Keratinocyte (primary cell): ENCODE measurements around the gene NGB. TPM values are rescaled to one million over a fixed set of nuclear protein-coding genes. Genes with fewer than 3 reads are reported as not detected.

Source experiments
- DNase-seq: peaks from one replicate; pipeline ENCODE4 v3.0.0-alpha.2; 2011; ENCODE audit warnings: low read depth, missing footprints, low spot score
- FAIRE-seq: peaks from 2 replicates; lab custom pipeline; 2011; peaks lifted over from hg19 to GRCh38; lab: Jason Lieb, UNC
- H2AFZ ChIP-seq: 2 replicates; pipeline ENCODE4 v1.6.0; 2012; ENCODE audit warnings: low read length, control low read depth, inconsistent platforms; ENCODE audit not compliant: control insufficient read depth
- H3K27ac ChIP-seq: 2 replicates; pipeline ENCODE4 v1.5.1; 2011; ENCODE audit warnings: low read length; ENCODE audit not compliant: control insufficient read depth, insufficient read depth
- H3K27me3 ChIP-seq: 3 replicates; pipeline ENCODE4 v1.6.0; 2011; ENCODE audit warnings: low read length; ENCODE audit not compliant: control insufficient read depth, insufficient read depth; ENCODE audit errors: extremely low read depth
- H3K36me3 ChIP-seq, 2 experiments: 2 replicates in 1 of 2; 3 replicates in 1 of 2; pipeline ENCODE4 v1.5.1; 2011; ENCODE audit warnings: low read length in 2 of 2, mild to moderate bottlenecking in 1 of 2; ENCODE audit not compliant: control insufficient read depth in 2 of 2, insufficient read depth in 2 of 2; ENCODE audit errors: extremely low read depth in 1 of 2
- H3K4me1 ChIP-seq: 3 replicates; pipeline ENCODE4 v1.5.1; 2011; ENCODE audit warnings: low read length; ENCODE audit not compliant: control insufficient read depth, insufficient read depth; ENCODE audit errors: extremely low read depth
- H3K4me2 ChIP-seq: 3 replicates; pipeline ENCODE4 v1.6.0; 2011; ENCODE audit warnings: low read depth, low read length; ENCODE audit not compliant: control insufficient read depth, insufficient read depth; ENCODE audit errors: extremely low read depth
- H3K4me3 ChIP-seq, 3 experiments: fragments of 200-600 bp in 1 of 3; sonication (generic) in 1 of 3; 2 replicates in 2 of 3; 3 replicates in 1 of 3; pipeline ENCODE4 v1.5.1; 2011 to 2016; ENCODE audit warnings: low read length in 3 of 3, mild to moderate bottlenecking in 3 of 3, control low read depth in 2 of 3, inconsistent platforms in 1 of 3, low read depth in 1 of 3, mixed read lengths in 1 of 3, mixed run types in 1 of 3, moderate library complexity in 1 of 3; ENCODE audit not compliant: control insufficient read depth in 2 of 3, insufficient read depth in 2 of 3; ENCODE audit errors: extremely low read depth in 1 of 3
- H3K79me2 ChIP-seq: 2 replicates; pipeline ENCODE4 v1.6.0; 2012; ENCODE audit warnings: low read length; ENCODE audit not compliant: control insufficient read depth, insufficient read depth
- H3K9ac ChIP-seq: 3 replicates; pipeline ENCODE4 v1.6.0; 2011; ENCODE audit warnings: low read length; ENCODE audit not compliant: control insufficient read depth, insufficient read depth; ENCODE audit errors: extremely low read depth
- H3K9me1 ChIP-seq: 3 replicates; pipeline ENCODE4 v1.6.0; 2011; ENCODE audit warnings: low read length; ENCODE audit not compliant: control insufficient read depth, insufficient read depth; ENCODE audit errors: extremely low read depth
- H3K9me3 ChIP-seq: 2 replicates; pipeline ENCODE4 v1.5.1; 2012; ENCODE audit warnings: low read depth, low read length; ENCODE audit not compliant: control insufficient read depth
- H4K20me1 ChIP-seq: 3 replicates; pipeline ENCODE4 v1.6.0; 2011; ENCODE audit warnings: low read length; ENCODE audit not compliant: control insufficient read depth, insufficient read depth; ENCODE audit errors: extremely low read depth
- CTCF ChIP-seq, 3 experiments: IDR thresholded peaks in 1 of 3; conservative IDR thresholded peaks in 1 of 3; optimal IDR thresholded peaks in 1 of 3; 2 replicates in 2 of 3; 3 replicates in 1 of 3; pipeline versions ENCODE3 to v1.5.1; 2011; ENCODE audit warnings: low read length in 3 of 3, mild to moderate bottlenecking in 3 of 3, moderate library complexity in 2 of 3, control low read depth in 1 of 3, inconsistent platforms in 1 of 3; ENCODE audit not compliant: insufficient read depth in 2 of 3; ENCODE audit errors: extremely low read depth in 1 of 3
- EZH2 ChIP-seq: IDR thresholded peaks from one replicate; pipeline ENCODE4 v1.6.1; 2012; ENCODE audit warnings: inconsistent platforms, mild to moderate bottlenecking, low read length, moderate library complexity
- dilution Hi-C: fragments of 300-500 bp; cut with MboI; formaldehyde crosslinking; loops from one replicate; pipeline ENCODE4 v1.7.0; 2020; ENCODE audit warnings: low sequenced_read_pairs; ENCODE audit not compliant: extremely low pct_ligation_motif_present
- polyA plus RNA-seq, 5 experiments: library from polyadenylated mRNA; depleted of rRNA in 3 of 5; stranded (reverse) in 3 of 5; stranded (forward) in 1 of 5; unstranded in 1 of 5; fragments of >200 nt; gene quantifications; 1 replicate in 1 of 5; 2 replicates in 3 of 5; 3 replicates in 1 of 5; pipeline versions ENCODE4 v1.2.1 to v1.2.3, GENCODE V29; 2011 to 2012; ENCODE audit warnings: missing spikeins in 2 of 5, low read depth in 1 of 5, low replicate concordance in 1 of 5
- small RNA-seq, 3 experiments: library from RNA; depleted of rRNA; stranded (forward); fragments of <200 nt; gene quantifications; one replicate each; pipeline ENCODE3, GENCODE V24; 2012; ENCODE audit warnings: low read depth in 3 of 3, low replicate concordance in 1 of 3; ENCODE audit not compliant: insufficient read length in 3 of 3

Gene NGB
- polyA plus RNA-seq, 1 donor (not counting 4 experiments of a cell fraction or from before 2014, with no cell fraction given), result not detected

GRCh38 chr14:77219591-77219990 is 51.4 kb downstream of the NGB start:
- Histone ChIP-seq H3K27me3 (peaks cover 3% of the 10 kb centered on the region), H3K27ac (no peak overlapping the region), H3K79me2 (no peaks in the 10 kb centered on the region), H3K4me1 (no peaks in the 10 kb centered on the region), H3K9ac (no peak overlapping the region), H3K36me3 (no peaks in the 10 kb centered on the region), H3K4me3 (no peak overlapping the region), H3K4me2 (no peak overlapping the region), H3K9me1 (no peaks in the 10 kb centered on the region), H2AFZ (no peak overlapping the region), H4K20me1 (no peaks in the 10 kb centered on the region), H3K9me3 (no peaks in the 10 kb centered on the region)
- no peak for DNase-seq
- TF ChIP-seq EZH2, result no peak
- TF ChIP-seq CTCF (optimal IDR thresholded peaks at IDR 0.05 in 1 of 3, IDR thresholded peaks at IDR 0.05 in 1 of 3, conservative IDR thresholded peaks at IDR 0.05 in 1 of 3; ENCODE audit: extremely low read depth in 1 of 3, insufficient read depth in 2 of 3, low read length in 3 of 3), result no peak
- FAIRE-seq, result no peak
- dilution Hi-C loops, result no loop called here

- H3K4me3 ChIP-seq, result no peak overlapping the region
- H3K9me3 ChIP-seq, result no peaks in the 10 kb centered on the region
- no peak overlapping the region for H2AFZ ChIP-seq
- H3K4me2 ChIP-seq, result no peak overlapping the region
- no peak overlapping the region for H3K27ac ChIP-seq
- peaks cover 3% of the 10 kb centered on the region for H3K27me3 ChIP-seq
- FAIRE-seq (no peak), DNase-seq (no peak)
- H4K20me1 ChIP-seq, result no peaks in the 10 kb centered on the region
- dilution Hi-C loops, result no loop called here
- TF ChIP-seq CTCF (optimal IDR thresholded peaks at IDR 0.05 in 1 of 3, IDR thresholded peaks at IDR 0.05 in 1 of 3, conservative IDR thresholded peaks at IDR 0.05 in 1 of 3; ENCODE audit: extremely low read depth in 1 of 3, insufficient read depth in 2 of 3, low read length in 3 of 3), result no peak
- no peak for TF ChIP-seq EZH2
- no peak overlapping the region for H3K9ac ChIP-seq
- no peaks in the 10 kb centered on the region for H3K79me2 ChIP-seq
- no peaks in the 10 kb centered on the region for H3K36me3 ChIP-seq
- no peaks in the 10 kb centered on the region for H3K4me1 ChIP-seq
- no peaks in the 10 kb centered on the region for H3K9me1 ChIP-seq
Observed at GRCh38 chr14:77217551-77217950, 53.5 kb downstream of the NGB start.

Small RNA genes within 50 kb of the gene (small RNA-seq; reads per million reads assigned to genes)
- gene MIR1260A, result 0 reads per million in 3 experiments

Other genes with a start within 250 kb of the NGB start
- 4.2 to 6.8 TPM (median 5.6 TPM) in 3 replicates for gene IRF2BPL, start 242.5 kb downstream of the NGB start, polyA plus RNA-seq
- 10.3 to 15.1 TPM (median 13.2 TPM) in 3 replicates for gene CIPC, start 172.9 kb downstream of the NGB start, polyA plus RNA-seq
- gene ZDHHC22, start 129.4 kb downstream of the NGB start, polyA plus RNA-seq, result not detected in 3 replicates
- 0.61 to 1.5 TPM (median 0.66 TPM) in 3 replicates for gene TMEM63C, start 89.4 kb downstream of the NGB start, polyA plus RNA-seq
- 13.9 to 21.1 TPM (median 17.4 TPM) in 3 replicates for gene POMT2, start 49.7 kb upstream of the NGB start, polyA plus RNA-seq
- 15.6 to 24.3 TPM (median 20.6 TPM) in 3 replicates for gene GSTZ1, start 49.8 kb upstream of the NGB start, polyA plus RNA-seq
- gene TMED8, start 105.9 kb upstream of the NGB start, polyA plus RNA-seq, result 5.4 to 7.3 TPM (median 6.1 TPM) in 3 replicates
- 0.23 to 0.77 TPM (median 0.46 TPM) in 3 replicates for gene SAMD15, start 106.2 kb upstream of the NGB start, polyA plus RNA-seq
- gene NOXRED1, start 152.3 kb upstream of the NGB start, polyA plus RNA-seq, result 0.15 to 0.66 TPM (median 0.33 TPM) in 3 replicates
- gene VIPAS39, start 186.4 kb upstream of the NGB start, polyA plus RNA-seq, result 19.0 to 25.6 TPM (median 24.5 TPM) in 3 replicates
- gene AHSA1, start 186.9 kb upstream of the NGB start, polyA plus RNA-seq, result 189 to 264 TPM (median 247 TPM) in 3 replicates
- gene ISM2, start 227.6 kb upstream of the NGB start, polyA plus RNA-seq, result 0.08 to 0.32 TPM (median 0.16 TPM) in 3 replicates